GM23338 (cell line): Measurements from ENCODE around the gene OPRD1.

Experiments used
- CREB1 ChIP-seq: fragments of 250-450 bp; sonication (Bioruptor Pico); IDR thresholded peaks from 2 replicates; pipeline ENCODE4 v1.5.0; 2020; ENCODE audit warnings: low read depth, mild to moderate bottlenecking, moderate library complexity
- CTCF ChIP-seq, 2 experiments: fragments of 200-600 bp in 1 of 2; sonication (generic) in 1 of 2; conservative IDR thresholded peaks; 2 replicates each; pipeline versions ENCODE4 v1.5.1 to v1.6.1; 2016 to 2017; ENCODE audit warnings: antibody characterized with exemption in 2 of 2, low read depth in 2 of 2, mild to moderate bottlenecking in 2 of 2, moderate library complexity in 1 of 2
- EZH2 ChIP-seq: fragments of 200-600 bp; sonication (generic); IDR thresholded peaks from one replicate; pipeline ENCODE4 v1.8.0; 2017; ENCODE audit warnings: antibody characterized with exemption, mild to moderate bottlenecking, low read depth; ENCODE audit not compliant: unreplicated experiment
- EZH2phosphoT487 ChIP-seq: fragments of 200-600 bp; sonication (generic); IDR thresholded peaks from one replicate; pipeline ENCODE4 v1.8.1; 2018; ENCODE audit warnings: antibody characterized with exemption; ENCODE audit not compliant: unreplicated experiment
- JUNB ChIP-seq: IDR thresholded peaks from one replicate; pipeline ENCODE4 v1.6.1; 2016; ENCODE audit warnings: antibody characterized with exemption; ENCODE audit not compliant: unreplicated experiment
- POLR2AphosphoS5 ChIP-seq: IDR thresholded peaks from 2 replicates; pipeline ENCODE4 v1.6.1; 2016; ENCODE audit warnings: antibody characterized with exemption, low read depth
- STAT1 ChIP-seq: IDR thresholded peaks from one replicate; pipeline ENCODE4 v1.6.1; 2016; ENCODE audit warnings: antibody characterized with exemption; ENCODE audit not compliant: unreplicated experiment
- ZNF331 ChIP-seq: fragments of 250-450 bp; sonication (Bioruptor Pico); IDR thresholded peaks from 2 replicates; pipeline ENCODE4 v1.5.0; 2020; ENCODE audit warnings: low read depth, mild to moderate bottlenecking, moderate library complexity
- TF ChIP-seq, protein P1 (sequence below): IDR thresholded peaks from one replicate; pipeline ENCODE4 v1.6.1; 2018; ENCODE audit warnings: antibody characterized with exemption; ENCODE audit not compliant: unreplicated experiment

GRCh38 chr1:28889357-28889756 lies 77.4 kb downstream of the OPRD1 start:
- no peak for TF ChIP-seq EZH2phosphoT487
- no peak for TF ChIP-seq EZH2
- TF ChIP-seq CTCF (conservative IDR thresholded peaks at IDR 0.05; ENCODE audit: low read depth in 2 of 2) = no peak
- no peak for TF ChIP-seq POLR2AphosphoS5
- TF ChIP-seq, protein P1, sequence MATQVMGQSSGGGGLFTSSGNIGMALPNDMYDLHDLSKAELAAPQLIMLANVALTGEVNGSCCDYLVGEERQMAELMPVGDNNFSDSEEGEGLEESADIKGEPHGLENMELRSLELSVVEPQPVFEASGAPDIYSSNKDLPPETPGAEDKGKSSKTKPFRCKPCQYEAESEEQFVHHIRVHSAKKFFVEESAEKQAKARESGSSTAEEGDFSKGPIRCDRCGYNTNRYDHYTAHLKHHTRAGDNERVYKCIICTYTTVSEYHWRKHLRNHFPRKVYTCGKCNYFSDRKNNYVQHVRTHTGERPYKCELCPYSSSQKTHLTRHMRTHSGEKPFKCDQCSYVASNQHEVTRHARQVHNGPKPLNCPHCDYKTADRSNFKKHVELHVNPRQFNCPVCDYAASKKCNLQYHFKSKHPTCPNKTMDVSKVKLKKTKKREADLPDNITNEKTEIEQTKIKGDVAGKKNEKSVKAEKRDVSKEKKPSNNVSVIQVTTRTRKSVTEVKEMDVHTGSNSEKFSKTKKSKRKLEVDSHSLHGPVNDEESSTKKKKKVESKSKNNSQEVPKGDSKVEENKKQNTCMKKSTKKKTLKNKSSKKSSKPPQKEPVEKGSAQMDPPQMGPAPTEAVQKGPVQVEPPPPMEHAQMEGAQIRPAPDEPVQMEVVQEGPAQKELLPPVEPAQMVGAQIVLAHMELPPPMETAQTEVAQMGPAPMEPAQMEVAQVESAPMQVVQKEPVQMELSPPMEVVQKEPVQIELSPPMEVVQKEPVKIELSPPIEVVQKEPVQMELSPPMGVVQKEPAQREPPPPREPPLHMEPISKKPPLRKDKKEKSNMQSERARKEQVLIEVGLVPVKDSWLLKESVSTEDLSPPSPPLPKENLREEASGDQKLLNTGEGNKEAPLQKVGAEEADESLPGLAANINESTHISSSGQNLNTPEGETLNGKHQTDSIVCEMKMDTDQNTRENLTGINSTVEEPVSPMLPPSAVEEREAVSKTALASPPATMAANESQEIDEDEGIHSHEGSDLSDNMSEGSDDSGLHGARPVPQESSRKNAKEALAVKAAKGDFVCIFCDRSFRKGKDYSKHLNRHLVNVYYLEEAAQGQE = no peak
- TF ChIP-seq ZNF331 (CRISPR knock-in tag) = no peak
- TF ChIP-seq CREB1 (CRISPR knock-in tag) = no peak
- no peak for TF ChIP-seq STAT1
- TF ChIP-seq JUNB = no peak
